ENCODE results near the gene PLIN1.

The PLIN1 gene

DNA sequence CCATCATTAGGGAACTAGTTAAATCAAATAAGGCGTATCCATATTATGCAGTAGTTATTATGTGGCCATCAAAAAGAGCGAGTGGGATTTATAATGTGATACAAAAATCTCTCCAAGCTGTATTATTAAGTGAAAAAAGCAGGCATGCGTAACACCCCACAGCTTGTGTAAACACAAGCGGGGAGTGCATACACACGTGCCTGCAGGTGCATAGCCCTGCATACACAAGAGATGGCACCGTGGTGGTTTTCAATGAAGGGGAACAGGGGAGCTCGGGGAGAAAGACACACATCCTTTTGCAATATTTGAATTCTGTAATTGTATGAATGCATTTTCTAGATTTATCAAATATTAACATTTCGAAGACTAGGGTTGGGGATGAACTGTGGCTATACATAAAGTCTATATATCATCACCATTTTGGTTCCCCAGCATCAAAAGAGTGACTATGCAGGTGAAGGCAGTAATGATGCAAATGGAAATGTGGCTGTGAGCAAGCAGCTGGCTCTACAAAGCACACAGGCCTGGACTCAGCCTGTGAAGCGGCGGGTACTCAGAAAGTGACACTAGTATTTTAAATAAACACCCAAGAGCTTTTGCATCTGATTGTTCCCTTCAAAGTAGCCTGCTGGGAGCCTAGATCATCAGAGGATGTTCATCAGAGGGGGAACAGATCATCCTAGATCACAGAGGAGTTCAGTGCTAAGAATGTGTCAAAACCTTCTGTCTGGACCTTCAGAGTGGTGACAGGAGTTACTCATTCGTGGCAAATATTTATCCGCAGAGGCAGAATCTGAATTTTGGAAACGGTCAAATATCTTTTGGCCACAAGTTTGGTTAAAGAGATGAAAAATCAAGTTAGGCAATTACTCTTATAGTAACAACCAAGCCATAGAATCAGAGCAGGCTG, 14.5 kb downstream of the PLIN1 start:
- no peaks in the 10 kb centered on the region for H3K27me3 ChIP-seq (replicated peaks)

GRCh38 chr15:89662893-89663626, 16.1 kb downstream of the PLIN1 start:
- Histone ChIP-seq H3K27ac (peak overlapping the region; percentile 35), H3K36me3 (replicated peaks) (no peaks in the 10 kb centered on the region), H3K27me3 (replicated peaks) (no peaks in the 10 kb centered on the region), H3K4me3 (ENCODE audit: low read depth, low read length) (peak overlapping the region; percentile 22)
- TF ChIP-seq CTCF (IDR thresholded peaks at IDR 0.05; ENCODE audit: low read depth, low read length, missing control alignments): peak; percentile 7
- in situ Hi-C loops (cut with HindIII; ENCODE audit: low pct_ligation_motif_present, low sequenced_read_pairs): no loop called here
- DNase-seq: peak; percentile 88

More for the DNA sequence above, 14.5 kb downstream of the PLIN1 start:
- Histone ChIP-seq H3K36me3 (replicated peaks) (no peaks in the 10 kb centered on the region), H3K4me3 (ENCODE audit: low read depth, low read length) (peak overlapping the region; percentile 52), H3K27ac (no peak overlapping the region)
- in situ Hi-C loops (cut with HindIII; ENCODE audit: low pct_ligation_motif_present, low sequenced_read_pairs): no loop called here
- TF ChIP-seq CTCF (IDR thresholded peaks at IDR 0.05; ENCODE audit: low read depth, low read length, missing control alignments): no peak
- no peak for DNase-seq

DNA sequence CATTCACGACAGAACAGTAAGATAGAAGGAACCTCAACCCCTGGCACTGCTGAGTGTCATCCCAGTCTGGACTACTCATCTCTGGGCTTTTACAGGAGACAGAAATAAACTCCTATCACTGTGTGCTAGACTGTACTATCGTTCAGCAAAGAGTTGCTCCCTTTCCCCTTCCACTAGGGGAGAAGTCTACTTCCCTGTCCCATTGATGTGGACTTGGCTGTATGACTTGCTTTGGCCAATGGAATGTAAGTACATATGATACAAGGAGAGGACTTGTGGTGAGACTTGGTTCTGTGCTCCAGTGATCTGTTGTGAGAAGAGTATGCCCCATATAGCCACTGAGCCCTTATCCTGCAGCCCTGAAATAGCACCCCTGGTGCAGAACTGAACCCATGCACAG, 18.6 kb downstream of the PLIN1 start:
- H3K27me3 ChIP-seq (replicated peaks): no peaks in the 10 kb centered on the region
- no peak for TF ChIP-seq CTCF (IDR thresholded peaks at IDR 0.05; ENCODE audit: low read depth, low read length, missing control alignments)
- in situ Hi-C loops (cut with HindIII; ENCODE audit: low pct_ligation_motif_present, low sequenced_read_pairs): no loop called here

GRCh38 chr15:89659295-89659694, 19.9 kb downstream of the PLIN1 start:
- no peak for TF ChIP-seq CTCF (IDR thresholded peaks at IDR 0.05; ENCODE audit: low read depth, low read length, missing control alignments)
- Histone ChIP-seq H3K27ac (no peak overlapping the region), H3K27me3 (replicated peaks) (no peaks in the 10 kb centered on the region), H3K4me3 (ENCODE audit: low read depth, low read length) (no peak overlapping the region), H3K36me3 (replicated peaks) (no peaks in the 10 kb centered on the region)
- in situ Hi-C loops (cut with HindIII; ENCODE audit: low pct_ligation_motif_present, low sequenced_read_pairs): no loop called here
- no peak for DNase-seq

More for the DNA sequence above, 18.6 kb downstream of the PLIN1 start:
- Histone ChIP-seq H3K36me3 (replicated peaks) (no peaks in the 10 kb centered on the region), H3K4me3 (ENCODE audit: low read depth, low read length) (no peak overlapping the region), H3K27ac (no peak overlapping the region)
- no peak for DNase-seq

DNA sequence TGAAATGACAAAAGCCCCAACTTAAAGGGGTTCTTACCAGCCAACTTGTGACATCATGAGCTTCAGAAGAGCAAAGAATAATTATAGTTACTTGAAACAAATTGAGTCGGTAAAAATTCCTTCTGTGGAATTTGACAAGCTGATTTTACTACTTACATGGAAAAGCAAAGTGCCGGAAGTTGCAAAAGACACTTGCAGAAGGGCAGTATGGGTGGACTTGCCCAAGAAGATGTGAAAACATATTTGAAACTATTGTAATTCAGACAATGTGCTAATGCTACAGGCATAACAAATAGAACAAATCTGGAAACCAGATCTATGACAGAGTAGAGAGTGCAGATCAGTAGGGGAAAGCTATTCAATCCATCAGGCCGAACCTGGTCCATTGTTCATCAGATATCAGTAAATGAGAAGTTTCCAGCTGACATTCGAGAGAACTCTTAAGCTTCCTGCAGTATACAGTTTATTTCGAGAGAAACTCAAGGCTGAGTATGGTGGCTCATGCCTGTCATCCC, 21.4 kb downstream of the PLIN1 start:
- Histone ChIP-seq H3K36me3 (replicated peaks) (no peaks in the 10 kb centered on the region), H3K27ac (no peak overlapping the region), H3K27me3 (replicated peaks) (no peaks in the 10 kb centered on the region), H3K4me3 (ENCODE audit: low read depth, low read length) (no peak overlapping the region)
- TF ChIP-seq CTCF (IDR thresholded peaks at IDR 0.05; ENCODE audit: low read depth, low read length, missing control alignments): no peak
- no peak for DNase-seq
- in situ Hi-C loops (cut with HindIII; ENCODE audit: low pct_ligation_motif_present, low sequenced_read_pairs): no loop called here
